ENCODE results near the gene PERM1.

GRCh38 chr1:1020000-1020404, 38.1 kb upstream of the PERM1 start, which contains the start of gene AGRN:
- TF ChIP-seq XRCC5 (IDR thresholded peaks at IDR 0.05; ENCODE audit: low read depth, low read length) = no peak
- no peak for TF ChIP-seq POLR2A (conservative IDR thresholded peaks at IDR 0.05)

All from K562 (cell line).